ENCODE data around the gene BANF2. TPM values are rescaled to one million over a fixed set of nuclear protein-coding genes. Genes with fewer than 3 reads are reported as not detected.

Gene BANF2
- total RNA-seq, 1 experiment from 2014 or later = not detected

DNA sequence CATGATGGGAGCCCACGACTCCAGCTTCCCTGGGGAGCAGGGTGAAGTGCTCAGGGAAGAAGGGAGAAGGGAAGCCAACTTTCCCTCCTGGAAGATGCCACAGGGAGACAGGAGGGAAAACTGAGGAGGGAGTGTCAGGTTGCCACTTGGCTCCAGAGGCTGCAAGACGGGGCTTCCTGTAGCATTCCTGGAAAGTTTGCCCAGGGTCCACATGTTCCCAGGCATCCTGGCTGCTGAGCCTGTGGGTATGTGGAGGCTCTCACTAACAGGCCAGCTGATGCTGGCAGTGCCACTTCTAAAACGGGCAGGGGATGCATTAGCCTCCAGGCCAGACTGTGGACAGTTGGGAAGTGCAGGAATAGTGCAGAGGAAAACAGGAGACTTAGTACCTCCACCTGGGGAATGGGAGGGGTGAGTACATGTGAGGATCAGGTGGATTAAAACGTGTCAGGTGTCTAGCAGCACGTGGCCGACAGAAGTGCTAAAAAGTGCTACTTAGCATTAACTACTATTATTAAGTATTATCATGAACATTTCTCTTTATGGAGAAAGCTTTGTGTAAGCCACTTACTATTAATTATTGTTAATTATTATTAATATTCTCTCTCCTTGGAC, 33.2 kb downstream of the BANF2 start:
- H3K27ac ChIP-seq (ENCODE audit: low read depth, low read length, poor library complexity, severe bottlenecking) = no peak overlapping the region
- no peak overlapping the region for H3K4me3 ChIP-seq (ENCODE audit: low read depth, low read length, poor library complexity, severe bottlenecking)
- DNase-seq (ENCODE audit: low spot score) = no peak
- intact Hi-C loops (cut with micrococcal nuclease; ENCODE audit: unreplicated experiment) = no loop called here
- ChIA-PET CTCF (no interaction called here), POLR2A (ENCODE audit: low non-redundant PET) (no interaction called here)
- H3K4me1 ChIP-seq (ENCODE audit: insufficient read depth, low read length, poor library complexity, severe bottlenecking) = no peaks in the 10 kb centered on the region
- H3K27me3 ChIP-seq (replicated peaks; ENCODE audit: insufficient read depth, low read depth, low read length, poor library complexity) = no peaks in the 10 kb centered on the region
- BruUV-seq (replicated peaks) = no TSS peak
- H3K36me3 ChIP-seq (ENCODE audit: insufficient read depth, low read length, poor library complexity, severe bottlenecking) = no peaks in the 10 kb centered on the region
- no peaks in the 10 kb centered on the region for H3K9me3 ChIP-seq (ENCODE audit: low read depth, low read length, poor library complexity, severe bottlenecking)
- TF ChIP-seq, protein P1, sequence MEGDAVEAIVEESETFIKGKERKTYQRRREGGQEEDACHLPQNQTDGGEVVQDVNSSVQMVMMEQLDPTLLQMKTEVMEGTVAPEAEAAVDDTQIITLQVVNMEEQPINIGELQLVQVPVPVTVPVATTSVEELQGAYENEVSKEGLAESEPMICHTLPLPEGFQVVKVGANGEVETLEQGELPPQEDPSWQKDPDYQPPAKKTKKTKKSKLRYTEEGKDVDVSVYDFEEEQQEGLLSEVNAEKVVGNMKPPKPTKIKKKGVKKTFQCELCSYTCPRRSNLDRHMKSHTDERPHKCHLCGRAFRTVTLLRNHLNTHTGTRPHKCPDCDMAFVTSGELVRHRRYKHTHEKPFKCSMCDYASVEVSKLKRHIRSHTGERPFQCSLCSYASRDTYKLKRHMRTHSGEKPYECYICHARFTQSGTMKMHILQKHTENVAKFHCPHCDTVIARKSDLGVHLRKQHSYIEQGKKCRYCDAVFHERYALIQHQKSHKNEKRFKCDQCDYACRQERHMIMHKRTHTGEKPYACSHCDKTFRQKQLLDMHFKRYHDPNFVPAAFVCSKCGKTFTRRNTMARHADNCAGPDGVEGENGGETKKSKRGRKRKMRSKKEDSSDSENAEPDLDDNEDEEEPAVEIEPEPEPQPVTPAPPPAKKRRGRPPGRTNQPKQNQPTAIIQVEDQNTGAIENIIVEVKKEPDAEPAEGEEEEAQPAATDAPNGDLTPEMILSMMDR (conservative IDR thresholded peaks at IDR 0.05; ENCODE audit: low read depth, low read length) = no peak
- TF ChIP-seq EZH2 (IDR thresholded peaks at IDR 0.05; ENCODE audit: borderline replicate concordance, low read depth, low read length, poor library complexity, severe bottlenecking) = no peak

GRCh38 chr20:17733767-17734304, 34.1 kb downstream of the BANF2 start:
- TF ChIP-seq EZH2 (IDR thresholded peaks at IDR 0.05; ENCODE audit: borderline replicate concordance, low read depth, low read length, poor library complexity, severe bottlenecking) = no peak
- TF ChIP-seq, protein P1 (conservative IDR thresholded peaks at IDR 0.05; ENCODE audit: low read depth, low read length) = no peak
- CTCF ChIA-PET = no interaction called here
- intact Hi-C loops (cut with micrococcal nuclease; ENCODE audit: unreplicated experiment) = no loop called here
- Histone ChIP-seq H3K27me3 (replicated peaks; ENCODE audit: insufficient read depth, low read depth, low read length, poor library complexity) (no peaks in the 10 kb centered on the region), H3K4me3 (ENCODE audit: low read depth, low read length, poor library complexity, severe bottlenecking) (no peak overlapping the region), H3K9me3 (ENCODE audit: low read depth, low read length, poor library complexity, severe bottlenecking) (no peaks in the 10 kb centered on the region), H3K27ac (ENCODE audit: low read depth, low read length, poor library complexity, severe bottlenecking) (no peak overlapping the region), H3K36me3 (ENCODE audit: insufficient read depth, low read length, poor library complexity, severe bottlenecking) (no peaks in the 10 kb centered on the region), H3K4me1 (ENCODE audit: insufficient read depth, low read length, poor library complexity, severe bottlenecking) (no peaks in the 10 kb centered on the region)
- no TSS peak for BruUV-seq (replicated peaks)
- no peak for DNase-seq (ENCODE audit: low spot score)
- POLR2A ChIA-PET (ENCODE audit: low non-redundant PET) = no interaction called here

DNA sequence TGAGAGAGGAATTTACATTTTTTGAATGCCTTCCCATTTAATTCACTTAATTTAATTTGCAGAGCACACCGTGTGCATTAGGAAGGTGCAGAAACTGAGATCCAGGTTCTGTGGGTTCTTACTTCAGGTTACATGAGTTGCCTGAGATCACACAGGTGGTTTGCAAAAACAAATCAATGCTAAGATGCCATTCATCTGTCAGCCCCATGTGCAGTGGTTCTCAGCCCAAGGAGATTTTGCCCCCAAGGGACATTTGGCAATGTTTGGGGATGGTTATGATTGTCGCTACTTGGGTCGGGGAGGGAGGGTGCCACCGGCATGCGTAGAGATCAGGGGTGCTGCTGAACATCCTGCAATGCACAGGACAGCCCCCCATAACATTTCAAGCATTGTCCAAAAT, 34.6 kb downstream of the BANF2 start:
- Histone ChIP-seq H3K9me3 (ENCODE audit: low read depth, low read length, poor library complexity, severe bottlenecking) (no peaks in the 10 kb centered on the region), H3K36me3 (ENCODE audit: insufficient read depth, low read length, poor library complexity, severe bottlenecking) (no peaks in the 10 kb centered on the region), H3K4me1 (ENCODE audit: insufficient read depth, low read length, poor library complexity, severe bottlenecking) (no peaks in the 10 kb centered on the region), H3K27ac (ENCODE audit: low read depth, low read length, poor library complexity, severe bottlenecking) (no peak overlapping the region), H3K4me3 (ENCODE audit: low read depth, low read length, poor library complexity, severe bottlenecking) (no peak overlapping the region), H3K27me3 (replicated peaks; ENCODE audit: insufficient read depth, low read depth, low read length, poor library complexity) (no peaks in the 10 kb centered on the region)
- TF ChIP-seq EZH2 (IDR thresholded peaks at IDR 0.05; ENCODE audit: borderline replicate concordance, low read depth, low read length, poor library complexity, severe bottlenecking) = no peak
- TF ChIP-seq, protein P1 (conservative IDR thresholded peaks at IDR 0.05; ENCODE audit: low read depth, low read length) = no peak
- POLR2A ChIA-PET (ENCODE audit: low non-redundant PET) = no interaction called here
- DNase-seq (ENCODE audit: low spot score) = no peak
- no TSS peak for BruUV-seq (replicated peaks)
- intact Hi-C loops (cut with micrococcal nuclease; ENCODE audit: unreplicated experiment) = no loop called here
- CTCF ChIA-PET = no interaction called here
